MCF 10A (cell line): Measurements from ENCODE around the gene GPR179. TPM values are rescaled to one million over a fixed set of nuclear protein-coding genes. Genes with fewer than 3 reads are reported as not detected.

Source experiments
- BruUV-seq: library from RNA; stranded (reverse); fragments of 400-500 nt; replicated peaks from 2 replicates; lab custom pipeline; 2021; lab: Mats Ljungman, UMichigan
- CTCF ChIA-PET: fragments of 300-600 bp; sonication (Branson Sonifier 250); formaldehyde crosslinking; extraction: SDS; loops from one replicate; lab custom pipeline; 2021; ENCODE audit warnings: antibody characterized with exemption, inconsistent platforms; lab: Yijun Ruan, JAX
- POLR2A ChIA-PET: fragments of 300-600, 350-650 bp; sonication (Branson Sonifier 250); formaldehyde crosslinking; extraction: SDS; loops from one replicate; lab custom pipeline; 2020; ENCODE audit warnings: antibody characterized with exemption, inconsistent platforms; lab: Yijun Ruan, JAX
- DNase-seq: peaks from one replicate; pipeline ENCODE4 v3.0.0-alpha.2; 2018; ENCODE audit not compliant: unreplicated experiment
- H3K27ac Mint-ChIP-seq: one replicate; pipeline ENCODE4 v1.8.0; 2022; ENCODE audit warnings: mild to moderate bottlenecking, low read depth, mixed read lengths; ENCODE audit not compliant: unreplicated experiment
- H3K27me3 Mint-ChIP-seq: one replicate; pipeline ENCODE4 v1.8.0; 2022; ENCODE audit warnings: mixed read lengths; ENCODE audit not compliant: insufficient read depth, unreplicated experiment
- H3K36me3 Mint-ChIP-seq: one replicate; pipeline ENCODE4 v1.8.0; 2022; ENCODE audit warnings: mild to moderate bottlenecking, moderate library complexity, mixed read lengths; ENCODE audit not compliant: insufficient read depth, unreplicated experiment
- H3K4me1 Mint-ChIP-seq: one replicate; pipeline ENCODE4 v1.8.0; 2022; ENCODE audit warnings: mixed read lengths; ENCODE audit not compliant: insufficient read depth, unreplicated experiment
- H3K4me3 Mint-ChIP-seq: one replicate; pipeline ENCODE4 v1.8.0; 2022; ENCODE audit warnings: mild to moderate bottlenecking, moderate library complexity, mixed read lengths; ENCODE audit not compliant: unreplicated experiment
- H3K9me3 Mint-ChIP-seq: one replicate; pipeline ENCODE4 v1.8.0; 2022; ENCODE audit warnings: mixed read lengths; ENCODE audit not compliant: unreplicated experiment
- intact Hi-C: fragments of 100-400 bp; cut with micrococcal nuclease; formaldehyde crosslinking; loops from 2 replicates; pipeline ENCODE4 v1.14.1; 2022
- total RNA-seq: library from RNA; stranded (reverse); gene quantifications from 2 replicates; pipeline ENCODE4 v1.2.3, GENCODE V29; 2022
- TF ChIP-seq, protein P1 (sequence below): fragments of 200-600 bp; IDR thresholded peaks from one replicate; pipeline ENCODE4 v1.8.0; 2022; ENCODE audit warnings: antibody characterized with exemption, mild to moderate bottlenecking; ENCODE audit not compliant: unreplicated experiment

The GPR179 gene
- total RNA-seq, 1 experiment from 2014 or later: 0.09 TPM

DNA sequence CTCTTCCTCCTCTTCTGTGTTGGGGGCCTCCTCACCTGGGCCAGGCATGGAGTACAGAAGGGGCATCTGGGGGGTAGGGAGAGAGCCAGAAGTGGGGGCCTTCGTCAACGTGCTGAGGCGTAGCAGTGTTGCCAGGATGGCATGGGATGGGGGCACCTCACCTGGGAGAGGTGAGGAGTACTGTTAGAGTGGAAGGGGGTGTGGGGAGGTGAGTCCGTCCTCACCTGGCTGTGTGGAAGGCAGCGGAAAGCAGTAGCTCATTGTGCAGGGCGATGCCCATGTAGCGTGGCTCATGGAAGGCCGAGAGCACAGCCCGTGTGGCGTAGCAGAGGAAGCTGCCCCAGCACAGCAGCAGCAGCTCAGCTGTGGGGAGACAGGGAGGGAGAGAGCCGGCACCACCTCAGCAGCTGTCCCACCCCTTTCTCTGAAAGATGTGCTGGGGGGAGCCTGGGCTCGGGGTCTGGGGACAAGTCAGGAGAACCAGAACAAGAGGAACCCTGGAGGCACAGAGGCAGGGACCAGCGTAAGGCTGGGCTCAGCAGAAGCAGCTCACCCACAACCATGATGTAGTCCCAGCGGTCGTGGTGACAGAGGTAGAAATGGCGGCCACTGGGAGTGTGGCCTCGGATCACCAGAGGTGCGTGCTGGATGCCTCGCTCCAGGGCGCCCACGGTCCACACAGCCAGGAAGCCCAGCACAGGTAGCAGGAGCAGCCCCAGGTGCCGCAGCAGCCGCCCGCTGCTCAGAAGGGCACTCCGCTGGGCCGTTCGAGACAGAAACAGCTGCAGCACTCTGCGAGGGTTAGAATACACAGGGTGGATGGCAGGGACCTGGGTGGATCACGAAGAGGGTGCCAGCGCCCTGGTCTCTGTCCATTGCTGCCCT is 9.0 kb downstream of the GPR179 start:
- TF ChIP-seq, protein P1, sequence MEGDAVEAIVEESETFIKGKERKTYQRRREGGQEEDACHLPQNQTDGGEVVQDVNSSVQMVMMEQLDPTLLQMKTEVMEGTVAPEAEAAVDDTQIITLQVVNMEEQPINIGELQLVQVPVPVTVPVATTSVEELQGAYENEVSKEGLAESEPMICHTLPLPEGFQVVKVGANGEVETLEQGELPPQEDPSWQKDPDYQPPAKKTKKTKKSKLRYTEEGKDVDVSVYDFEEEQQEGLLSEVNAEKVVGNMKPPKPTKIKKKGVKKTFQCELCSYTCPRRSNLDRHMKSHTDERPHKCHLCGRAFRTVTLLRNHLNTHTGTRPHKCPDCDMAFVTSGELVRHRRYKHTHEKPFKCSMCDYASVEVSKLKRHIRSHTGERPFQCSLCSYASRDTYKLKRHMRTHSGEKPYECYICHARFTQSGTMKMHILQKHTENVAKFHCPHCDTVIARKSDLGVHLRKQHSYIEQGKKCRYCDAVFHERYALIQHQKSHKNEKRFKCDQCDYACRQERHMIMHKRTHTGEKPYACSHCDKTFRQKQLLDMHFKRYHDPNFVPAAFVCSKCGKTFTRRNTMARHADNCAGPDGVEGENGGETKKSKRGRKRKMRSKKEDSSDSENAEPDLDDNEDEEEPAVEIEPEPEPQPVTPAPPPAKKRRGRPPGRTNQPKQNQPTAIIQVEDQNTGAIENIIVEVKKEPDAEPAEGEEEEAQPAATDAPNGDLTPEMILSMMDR: no peak
- Mint-ChIP-seq H3K27me3 (peaks cover 2% of the 10 kb centered on the region), H3K4me1 (no peaks in the 10 kb centered on the region), H3K9me3 (no peaks in the 10 kb centered on the region), H3K4me3 (no peak overlapping the region), H3K27ac (no peak overlapping the region), H3K36me3 (no peaks in the 10 kb centered on the region)
- DNase-seq: no peak
- intact Hi-C loops: no loop called here
- CTCF ChIA-PET: interaction anchor here (6.1 kb wide), 1 partner anchor 12 kb away, joined by 49 read pairs; no protein-coding TSS in a partner anchor
- POLR2A ChIA-PET: interaction anchor here (0.5 kb wide), 1 partner anchor 1271 kb away, joined by 3 read pairs; no protein-coding TSS in a partner anchor
- no TSS peak for BruUV-seq

DNA sequence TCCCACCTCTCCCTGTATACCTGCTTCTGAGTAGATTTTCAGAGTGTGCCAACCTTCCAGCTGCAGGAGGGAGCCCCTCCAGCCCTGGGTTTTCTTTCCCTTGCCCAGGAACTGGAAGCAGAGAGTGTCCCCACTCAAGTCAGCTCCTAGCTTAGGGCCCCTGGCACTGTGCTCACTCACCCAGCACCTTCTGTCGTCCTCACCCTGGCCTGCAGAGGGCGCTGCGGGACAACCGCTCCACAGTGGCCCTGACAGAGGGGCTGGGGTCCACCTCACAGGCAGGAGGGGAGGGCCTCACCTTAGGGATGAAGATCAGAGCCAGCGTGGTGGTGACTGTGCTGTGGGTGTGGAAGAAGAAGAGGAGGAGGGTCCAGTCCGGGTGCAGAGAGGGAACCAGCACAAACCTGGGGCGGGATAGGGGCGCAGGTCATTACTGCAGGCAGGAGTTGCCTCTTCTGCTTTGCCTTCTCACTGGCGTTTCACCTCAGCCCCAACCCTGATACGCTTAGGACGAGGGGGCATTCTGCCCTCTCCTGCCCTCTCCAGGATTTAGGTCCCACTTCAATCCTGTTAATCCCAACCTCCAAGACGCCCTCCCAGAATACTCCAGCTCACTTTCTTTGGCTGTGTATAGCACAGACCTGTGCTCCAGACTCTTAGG is 10.0 kb downstream of the GPR179 start:
- no TSS peak for BruUV-seq
- Mint-ChIP-seq H3K9me3 (no peaks in the 10 kb centered on the region), H3K4me1 (peaks cover 3% of the 10 kb centered on the region), H3K27ac (peak overlapping the region; percentile 3), H3K36me3 (no peaks in the 10 kb centered on the region), H3K27me3 (peaks cover 12% of the 10 kb centered on the region), H3K4me3 (no peak overlapping the region)
- ChIA-PET CTCF (interaction anchor here (0.5 to 6.1 kb wide), 7 partner anchors 8 to 665 kb away, joined by 3 to 49 read pairs (median 3); no protein-coding TSS in a partner anchor), POLR2A (interaction anchor here (0.5 to 0.7 kb wide), 2 partner anchors 18 to 1270 kb away, joined by 3 read pairs; no protein-coding TSS in a partner anchor)
- DNase-seq: peak; percentile 54
- intact Hi-C loops: no loop called here
- TF ChIP-seq, protein P1: peak; percentile 73

DNA sequence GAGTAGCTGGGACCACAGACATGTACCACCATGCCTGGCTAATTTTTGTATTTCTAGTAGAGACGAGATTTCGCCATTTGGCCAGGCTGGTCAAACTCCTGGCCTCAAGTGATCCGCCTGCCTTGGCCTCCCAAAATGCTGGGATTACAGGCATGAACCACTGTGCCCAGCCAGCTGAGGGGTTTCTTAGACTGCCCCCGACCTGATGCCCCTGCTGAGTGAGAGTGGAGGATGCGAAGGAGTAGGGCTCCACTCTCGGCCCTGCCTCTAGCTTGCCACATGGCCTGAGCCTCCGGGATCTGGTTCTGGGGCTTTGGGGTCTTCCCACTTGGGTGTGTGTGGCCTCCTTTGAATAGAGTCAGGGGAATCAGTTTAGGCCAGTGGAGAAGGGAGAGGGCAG is 11.0 kb downstream of the GPR179 start:
- CTCF ChIA-PET: interaction anchor here (0.8 to 6.1 kb wide), 6 partner anchors 9 to 244 kb away, joined by 3 to 49 read pairs (median 8); no protein-coding TSS in a partner anchor
- H3K27me3 Mint-ChIP-seq: peaks cover 22% of the 10 kb centered on the region

More for the DNA sequence above, 11.0 kb downstream of the GPR179 start:
- no peaks in the 10 kb centered on the region for H3K9me3 Mint-ChIP-seq
- H3K4me1 Mint-ChIP-seq: peaks cover 7% of the 10 kb centered on the region
- no peaks in the 10 kb centered on the region for H3K36me3 Mint-ChIP-seq
- H3K27ac Mint-ChIP-seq: no peak overlapping the region
- TF ChIP-seq, protein P1: no peak
- intact Hi-C loops: no loop called here
- no peak overlapping the region for H3K4me3 Mint-ChIP-seq
- DNase-seq: no peak
- POLR2A ChIA-PET: no interaction called here
- BruUV-seq: no TSS peak
